Stimulated activated CD8-positive, alpha-beta memory T cell treated with anti-CD3 and anti-CD28 coated beads, Interleukin-15, amount 100 ng/mL, for 4 hours (primary cell): ENCODE measurements around the gene RNF43.

ENCODE experiments used
- DNase-seq, 2 donors: peaks; one replicate each; pipeline ENCODE4 v3.0.0-alpha.2; 2020; ENCODE audit warnings: low read depth in 2 of 2

RNF43 gene

DNA sequence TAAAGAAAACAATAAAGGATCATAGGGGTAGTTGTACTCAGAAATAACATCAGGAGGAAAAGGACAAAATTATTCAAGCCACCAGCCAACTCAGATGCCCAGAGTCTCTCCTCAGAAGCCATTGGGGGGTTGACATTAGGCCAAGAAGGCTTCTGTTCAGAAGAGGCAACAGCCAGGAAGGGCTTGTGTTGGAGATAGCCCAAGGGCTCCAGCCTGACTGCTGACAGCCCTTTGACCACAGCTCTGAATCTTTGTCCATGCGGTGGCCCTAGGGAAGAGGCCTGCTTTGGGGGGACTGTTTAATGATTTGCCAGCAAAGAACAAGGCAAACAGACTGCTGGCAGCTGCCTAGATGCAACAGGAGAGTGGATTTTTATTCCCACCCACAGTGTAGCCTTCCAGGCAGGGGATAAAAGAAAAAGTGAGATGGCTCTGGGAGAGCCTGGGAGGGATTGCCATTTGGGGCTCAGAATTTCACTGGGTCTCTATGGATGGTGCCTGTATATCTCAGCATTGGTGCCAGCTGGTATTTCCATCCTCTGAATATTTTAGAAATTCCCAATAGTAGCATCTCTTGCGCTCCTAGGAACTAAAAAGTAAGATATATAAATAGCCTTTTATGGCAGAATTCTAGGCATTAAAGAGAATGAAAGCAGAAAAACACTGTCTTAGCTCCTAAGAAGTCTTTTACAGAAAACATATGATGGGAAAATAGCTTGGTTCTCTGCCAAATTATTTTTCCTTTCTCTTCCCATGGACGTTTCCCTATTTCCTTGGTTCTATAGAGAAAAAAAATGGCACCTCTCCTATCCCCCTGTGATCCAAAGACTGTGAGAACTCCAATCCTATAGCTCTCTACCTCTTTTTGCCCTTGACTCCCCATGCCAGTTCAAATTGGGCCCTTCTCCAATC, 36.0 kb downstream of the RNF43 start:
- no peak for DNase-seq

DNA sequence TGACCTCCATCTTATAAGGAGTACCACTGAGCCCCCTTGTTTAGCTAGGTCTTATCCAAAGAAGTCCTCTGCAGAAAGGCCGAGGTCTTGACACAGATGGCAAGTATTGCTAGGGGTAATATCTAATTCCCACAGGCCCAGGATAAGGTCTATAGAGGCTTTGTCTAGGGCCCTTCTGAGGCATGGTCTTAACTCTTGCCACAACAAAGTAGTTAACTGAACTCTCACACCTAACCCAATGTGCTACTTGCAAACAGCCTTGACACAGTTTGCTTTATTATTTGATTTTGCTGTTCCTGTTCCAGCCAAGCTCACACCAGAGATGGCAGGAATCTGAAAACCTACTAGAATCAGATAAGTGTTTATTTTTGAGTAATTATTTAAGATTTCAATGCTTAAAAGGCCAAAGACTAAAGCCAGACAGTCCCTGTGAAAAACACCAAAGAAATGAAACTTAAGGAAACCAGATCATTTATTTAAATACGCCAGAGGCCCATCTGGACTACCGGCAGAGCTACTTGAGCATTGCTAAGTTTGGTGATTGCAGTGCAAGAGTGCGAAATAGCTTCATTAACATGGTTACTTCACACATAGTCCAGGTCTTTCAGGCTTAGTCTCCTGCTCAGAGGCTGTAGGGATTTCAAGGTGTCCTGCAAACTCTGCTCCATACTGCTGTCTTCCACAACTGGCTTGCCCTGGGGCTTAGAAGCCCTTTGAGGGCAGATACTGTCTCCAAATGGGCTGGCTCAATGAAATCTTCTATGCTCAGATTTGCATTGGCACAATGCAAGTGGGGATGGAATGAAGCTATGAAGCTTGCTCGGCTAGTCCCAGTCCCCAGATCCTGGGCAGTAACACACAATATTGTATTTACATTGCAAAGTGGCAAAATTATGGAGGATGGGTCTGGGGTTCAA, 36.9 kb downstream of the RNF43 start:
- no peak for DNase-seq

DNA sequence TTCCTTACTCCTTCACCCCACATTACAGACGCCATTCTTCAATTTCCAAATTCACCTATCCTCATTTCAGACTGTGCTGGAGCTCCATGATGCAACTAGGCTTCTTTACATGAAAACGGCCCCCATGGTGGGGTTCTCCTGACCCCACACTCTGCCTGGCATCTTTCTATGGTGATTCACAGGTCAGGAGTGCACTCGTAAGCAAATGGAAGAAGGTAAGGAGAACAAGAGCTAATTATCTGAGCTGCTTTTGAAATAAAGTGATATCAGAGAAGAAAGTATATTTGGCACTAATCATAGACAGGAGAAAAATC, 37.9 kb downstream of the RNF43 start:
- DNase-seq: no peak

DNA sequence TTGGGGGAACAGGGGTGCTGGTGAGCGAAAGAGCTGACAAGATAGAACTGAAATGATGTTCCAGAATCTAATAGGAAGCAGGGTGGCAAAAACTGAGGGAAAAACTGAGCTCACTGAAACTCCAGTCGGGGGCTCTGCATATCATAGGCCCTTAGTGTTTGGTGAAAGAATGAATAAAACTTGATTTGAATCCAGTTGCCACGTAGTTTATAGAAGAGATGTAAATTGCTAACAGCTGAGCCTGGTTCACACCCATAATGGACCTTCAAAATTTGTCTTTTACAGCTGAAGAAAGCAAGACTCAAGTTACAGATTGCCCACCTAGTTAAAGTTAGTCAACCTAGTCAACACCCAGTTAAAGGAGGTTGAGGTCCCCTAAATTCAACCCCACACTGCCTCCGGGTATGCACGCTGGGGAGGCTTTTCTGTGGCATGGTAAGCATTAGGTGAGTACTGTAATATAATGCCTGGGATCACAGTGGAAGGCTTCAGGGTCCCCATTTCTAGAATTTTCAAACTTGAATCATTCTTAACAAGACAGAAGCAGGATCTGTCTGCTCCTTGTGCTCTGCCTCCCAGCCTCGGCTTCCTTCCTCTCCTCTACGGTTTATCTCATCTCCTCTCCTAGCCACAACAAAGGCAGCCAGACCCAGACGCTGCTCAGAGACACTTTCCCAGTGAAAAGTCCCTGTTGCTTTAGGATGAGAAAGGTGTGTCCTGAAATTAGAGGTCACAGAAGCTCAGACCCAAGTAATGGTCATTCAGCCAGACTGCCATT, 38.4 kb downstream of the RNF43 start:
- no peak for DNase-seq

DNA sequence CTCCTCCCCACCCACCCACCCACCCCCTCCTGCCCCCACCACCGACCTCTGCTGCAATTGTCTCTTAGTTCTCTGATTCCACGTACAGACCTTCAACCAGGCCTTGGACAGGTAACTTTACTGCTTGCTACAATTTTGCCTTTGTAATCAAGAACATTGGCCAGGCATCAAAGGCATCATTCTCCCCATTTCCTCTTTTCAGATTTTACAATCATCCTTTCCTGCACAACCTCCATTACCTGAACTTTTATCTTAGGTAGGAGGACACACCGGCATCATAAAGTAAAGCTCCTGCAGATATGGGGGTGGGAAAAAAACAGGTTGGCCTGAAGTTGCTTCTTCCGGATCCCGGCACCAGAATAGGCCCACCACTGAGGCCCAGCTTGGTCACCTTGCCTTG, 39.7 kb downstream of the RNF43 start:
- no peak for DNase-seq

DNA sequence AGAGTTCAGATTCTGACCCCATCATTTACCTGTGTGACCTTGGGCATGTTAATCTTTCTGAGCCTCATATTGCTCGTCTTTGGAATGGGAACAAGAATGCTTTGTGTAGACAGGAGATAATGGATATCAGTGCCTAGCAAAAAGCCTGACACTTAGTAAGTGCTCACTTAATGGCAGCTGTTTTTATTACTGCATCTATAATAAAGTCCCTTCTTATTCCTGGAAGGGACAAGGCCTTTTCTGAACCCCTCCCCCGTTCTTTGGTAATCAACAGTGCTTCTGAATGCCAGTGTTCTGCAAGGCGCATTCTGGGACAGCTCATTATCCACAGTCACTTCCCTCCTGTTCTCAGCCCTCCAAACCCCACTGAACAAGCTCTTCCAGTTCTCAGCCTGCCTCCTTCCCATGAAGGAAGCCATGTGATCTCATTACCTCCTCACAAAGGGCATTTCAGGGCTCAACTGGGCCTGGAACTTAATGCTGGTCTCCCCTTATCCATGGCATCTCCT, 40.2 kb downstream of the RNF43 start:
- DNase-seq: no peak

DNA sequence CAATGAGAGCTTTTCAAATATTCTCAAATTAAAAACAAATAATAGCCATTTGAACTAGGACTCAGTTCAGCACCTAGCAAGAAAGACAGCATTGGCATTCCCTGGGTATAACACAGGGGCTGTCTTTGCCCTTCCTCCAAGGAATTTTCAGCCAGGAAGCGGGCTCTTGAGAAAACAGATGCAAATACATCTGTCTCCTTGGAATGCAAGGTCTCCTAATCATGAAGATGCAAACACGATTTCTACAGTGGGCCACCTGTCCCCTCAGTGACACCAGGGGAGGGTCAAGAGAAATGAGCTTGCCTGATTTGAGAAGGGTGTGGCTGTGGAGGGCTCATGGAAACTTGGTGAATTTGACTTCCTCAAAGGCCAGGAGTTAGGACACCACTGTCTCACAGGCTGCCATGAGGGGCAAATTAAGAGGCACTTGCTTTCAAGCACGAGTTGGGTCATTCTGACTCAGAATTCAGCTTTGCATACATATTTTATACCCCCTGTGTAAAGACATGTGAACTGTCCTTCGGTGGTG, 40.8 kb downstream of the RNF43 start:
- no peak for DNase-seq

DNA sequence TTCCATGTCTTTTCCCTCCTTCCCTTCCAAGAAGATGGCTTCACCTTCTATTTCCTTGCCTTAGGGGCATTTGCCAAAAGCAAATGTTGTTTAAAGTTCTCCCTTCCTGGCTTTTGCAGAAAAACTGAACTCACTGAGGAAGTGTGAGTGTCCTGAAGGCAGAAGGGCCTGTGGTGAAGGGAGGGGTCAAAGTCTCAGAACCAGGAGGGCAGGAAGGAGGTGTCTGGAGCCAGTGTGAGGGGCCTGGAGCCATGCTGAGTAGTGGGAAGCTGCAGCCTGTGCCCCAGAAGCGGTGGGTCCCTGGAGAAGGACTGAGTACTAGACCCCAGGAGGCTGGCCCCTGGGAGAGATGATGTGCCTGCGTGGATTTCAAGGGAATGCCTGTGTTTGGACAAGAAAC, 41.5 kb downstream of the RNF43 start:
- no peak for DNase-seq

DNA sequence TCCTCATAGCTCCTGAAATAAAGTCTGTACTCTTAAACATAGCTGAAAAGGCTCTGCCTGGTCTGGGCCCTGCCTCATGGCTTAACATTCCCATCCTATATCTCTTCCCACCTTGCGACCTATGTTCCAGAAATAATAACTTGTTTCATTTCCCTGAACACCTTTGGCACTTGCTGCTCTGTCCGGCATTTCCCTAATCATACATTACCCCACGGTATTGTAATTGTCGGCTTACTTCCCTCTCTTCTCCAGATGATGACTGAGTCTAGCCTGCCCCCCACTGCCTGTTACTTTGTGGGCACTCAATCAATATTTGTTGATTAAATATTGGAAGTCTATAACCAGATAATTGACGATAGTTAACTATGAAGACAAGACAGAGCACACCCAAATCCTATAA, 42.1 kb downstream of the RNF43 start:
- DNase-seq: no peak

DNA sequence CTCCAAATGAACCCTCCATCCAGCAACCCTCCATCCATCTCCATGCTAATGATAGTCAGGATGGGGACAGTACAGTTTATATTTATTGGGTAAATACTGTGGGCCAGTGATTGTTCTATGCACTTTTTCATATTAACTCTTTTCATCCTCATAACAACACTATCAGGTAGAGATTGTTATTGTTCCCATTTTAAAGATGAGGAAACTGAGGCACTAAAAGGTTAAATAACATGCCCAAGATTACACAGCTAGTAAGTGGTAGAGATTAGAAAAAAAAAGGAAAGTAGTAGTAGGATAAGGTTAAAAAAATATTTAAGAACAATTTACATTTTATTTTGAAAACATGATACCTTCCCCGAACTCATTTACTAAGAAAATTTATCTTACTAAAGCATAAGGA, 43.4 kb downstream of the RNF43 start:
- DNase-seq: no peak

DNA sequence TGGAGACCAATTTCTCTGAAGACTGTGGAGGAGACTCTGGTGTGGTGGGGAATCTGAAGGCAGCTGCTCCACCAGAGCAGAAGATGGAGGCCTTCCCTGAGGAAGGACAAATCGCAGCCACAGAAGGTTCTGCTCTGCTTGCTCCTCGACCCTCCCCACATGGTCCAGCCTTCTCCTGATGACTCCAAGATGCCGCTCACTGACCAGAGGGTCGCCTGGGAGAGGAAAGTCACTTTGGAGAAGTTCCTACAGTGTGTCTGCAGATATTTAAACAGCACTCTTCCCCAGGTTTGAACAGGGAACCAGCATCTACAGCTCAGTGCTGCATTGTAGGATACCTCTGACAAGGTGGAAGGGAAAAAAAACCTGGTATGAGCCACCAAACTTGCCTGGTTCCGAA, 44.3 kb downstream of the RNF43 start:
- no peak for DNase-seq

DNA sequence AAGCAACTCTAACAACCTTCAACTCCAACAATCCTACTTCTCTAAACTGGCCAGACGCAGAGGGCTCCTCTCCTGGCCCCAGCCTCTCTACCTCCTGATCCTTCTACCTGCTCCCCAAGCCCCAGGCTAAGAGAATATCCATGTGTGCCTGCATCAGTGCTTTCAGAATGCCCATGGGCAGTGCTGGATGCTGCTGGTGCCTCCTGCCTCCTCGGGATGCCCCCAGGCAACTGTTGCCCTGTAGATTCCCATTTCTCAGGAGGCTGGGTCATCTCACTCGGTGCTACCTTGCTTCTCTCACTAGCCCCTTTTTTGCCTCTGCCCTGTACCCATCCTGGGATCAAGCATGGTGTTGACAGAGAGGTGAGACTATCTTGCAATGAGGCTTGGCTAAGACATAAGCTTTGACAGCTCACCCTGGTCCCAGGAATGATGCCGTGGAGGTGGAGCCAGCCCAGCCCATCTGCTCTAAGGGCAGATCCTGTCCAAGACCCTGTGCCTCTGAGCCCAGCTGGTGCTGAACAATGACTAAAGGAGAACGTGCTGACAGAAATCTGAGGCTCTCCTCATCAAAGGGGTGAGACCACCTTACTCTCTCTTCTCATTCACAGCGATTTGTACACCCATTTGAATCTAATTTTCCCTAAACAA, 45.9 kb downstream of the RNF43 start:
- DNase-seq: no peak

DNA sequence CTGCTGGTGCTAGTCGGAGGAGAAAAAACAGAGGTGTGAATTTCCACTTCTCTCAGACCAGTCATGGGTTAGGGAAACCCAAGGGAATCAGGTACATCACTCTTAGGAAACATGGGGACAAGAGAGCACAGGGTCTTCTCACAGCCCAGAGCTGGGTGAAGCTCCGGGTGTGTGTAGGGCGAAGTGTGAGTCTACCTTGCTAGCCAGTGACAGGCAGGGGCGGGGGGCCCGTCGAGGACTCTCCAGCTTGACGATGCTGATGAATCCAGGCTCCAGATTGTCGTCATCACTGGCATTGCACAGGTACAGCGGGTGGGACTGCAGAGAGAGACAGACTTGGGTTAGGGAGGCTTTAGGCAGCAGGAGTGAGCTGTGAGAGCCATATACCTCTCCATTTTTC, 46.6 kb downstream of the RNF43 start:
- no peak for DNase-seq

DNA sequence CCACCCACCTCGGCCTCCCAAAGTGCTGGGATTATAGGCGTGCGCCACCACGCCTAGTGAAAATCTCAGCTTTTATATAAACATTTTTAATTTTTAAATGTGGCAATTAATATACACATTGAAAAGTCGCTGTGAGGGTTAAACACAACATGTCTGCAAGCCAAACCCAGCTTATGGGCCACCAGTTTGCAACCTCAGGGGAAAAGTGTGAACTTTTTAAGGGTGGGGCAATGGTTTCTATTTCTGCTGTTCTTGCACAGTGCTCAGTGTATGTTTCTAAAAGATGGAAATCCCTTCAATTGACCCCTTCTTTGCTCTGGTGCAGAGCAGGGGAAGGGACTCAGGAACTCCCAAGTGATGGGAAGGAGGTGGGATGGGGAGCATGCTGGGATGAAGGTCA, 47.0 kb downstream of the RNF43 start:
- no peak for DNase-seq

DNA sequence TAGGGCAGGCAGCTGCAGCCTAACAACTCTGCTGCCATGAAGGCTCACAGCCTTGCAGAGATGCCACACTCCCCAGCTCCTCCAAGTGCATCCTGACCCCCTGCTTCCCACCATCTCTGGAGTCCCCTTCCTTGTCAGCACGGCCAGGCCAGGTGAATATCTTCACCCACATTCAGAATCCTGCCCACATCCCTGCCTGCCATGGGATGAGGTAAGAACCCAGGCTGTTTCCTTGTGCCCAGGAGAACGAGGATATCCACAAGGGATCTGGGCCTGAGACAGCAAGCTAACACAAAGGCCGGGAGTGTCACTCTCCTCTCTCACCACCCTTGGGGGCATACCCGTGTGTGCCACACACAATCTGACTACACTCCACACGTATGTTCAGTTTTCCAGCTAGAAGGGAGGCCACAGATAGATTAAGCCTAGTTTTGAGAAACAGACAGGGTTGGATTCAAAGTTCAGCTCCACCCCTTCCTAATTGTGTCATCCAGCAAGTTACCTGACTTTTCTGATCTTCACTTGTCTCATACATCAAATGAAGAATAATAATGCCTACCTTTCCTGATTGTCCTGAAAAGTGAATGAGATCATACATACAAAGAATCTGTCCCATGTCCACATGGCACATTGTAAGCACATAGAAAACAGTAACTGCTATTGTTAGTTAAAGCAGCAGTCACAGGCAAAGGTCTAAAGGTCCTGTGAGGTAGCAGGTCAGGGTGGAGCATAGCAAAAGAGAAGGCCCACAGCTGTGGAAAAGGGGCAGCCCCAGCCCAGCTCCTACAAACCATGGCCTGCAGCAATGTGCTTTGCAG, 47.9 kb downstream of the RNF43 start:
- DNase-seq: no peak

DNA sequence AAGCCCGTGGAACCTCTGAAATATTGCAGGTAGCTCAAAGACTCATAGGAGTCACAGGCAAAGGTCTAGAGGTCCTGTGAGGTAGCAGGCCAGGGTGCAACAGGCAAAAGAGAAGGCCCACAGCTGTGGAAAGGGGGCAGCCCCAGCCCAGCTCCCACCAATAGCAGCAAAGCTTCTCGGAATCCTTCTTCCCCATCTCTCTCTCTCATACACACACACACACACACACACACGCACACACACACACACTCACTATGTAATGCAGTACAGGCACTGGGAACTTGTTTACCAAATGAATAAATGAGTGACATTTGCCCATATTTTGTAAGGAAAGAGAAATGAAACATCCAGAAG, 48.5 kb downstream of the RNF43 start:
- no peak for DNase-seq
